ENCODE results near the gene ROPN1.

DNA sequence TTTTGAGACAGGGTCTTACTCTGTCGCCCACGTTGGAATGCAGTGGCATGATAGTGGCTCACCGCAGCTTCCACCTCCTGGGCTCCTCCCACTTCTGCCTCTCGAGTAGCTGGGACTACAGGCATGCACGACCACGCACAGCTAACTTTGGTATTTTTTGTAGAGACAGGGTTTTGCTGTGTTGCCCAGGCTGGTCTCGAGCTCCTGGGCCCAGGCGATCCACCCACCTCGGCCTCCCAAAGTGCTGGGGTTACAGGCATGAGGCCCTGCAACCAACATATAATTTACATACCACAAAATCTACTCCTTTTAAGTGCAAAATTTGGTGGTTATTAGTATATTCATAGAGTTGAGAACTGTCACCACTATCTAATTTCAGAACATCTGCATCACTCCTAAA, 62.6 kb downstream of the ROPN1 start:
- TF ChIP-seq, protein P1, sequence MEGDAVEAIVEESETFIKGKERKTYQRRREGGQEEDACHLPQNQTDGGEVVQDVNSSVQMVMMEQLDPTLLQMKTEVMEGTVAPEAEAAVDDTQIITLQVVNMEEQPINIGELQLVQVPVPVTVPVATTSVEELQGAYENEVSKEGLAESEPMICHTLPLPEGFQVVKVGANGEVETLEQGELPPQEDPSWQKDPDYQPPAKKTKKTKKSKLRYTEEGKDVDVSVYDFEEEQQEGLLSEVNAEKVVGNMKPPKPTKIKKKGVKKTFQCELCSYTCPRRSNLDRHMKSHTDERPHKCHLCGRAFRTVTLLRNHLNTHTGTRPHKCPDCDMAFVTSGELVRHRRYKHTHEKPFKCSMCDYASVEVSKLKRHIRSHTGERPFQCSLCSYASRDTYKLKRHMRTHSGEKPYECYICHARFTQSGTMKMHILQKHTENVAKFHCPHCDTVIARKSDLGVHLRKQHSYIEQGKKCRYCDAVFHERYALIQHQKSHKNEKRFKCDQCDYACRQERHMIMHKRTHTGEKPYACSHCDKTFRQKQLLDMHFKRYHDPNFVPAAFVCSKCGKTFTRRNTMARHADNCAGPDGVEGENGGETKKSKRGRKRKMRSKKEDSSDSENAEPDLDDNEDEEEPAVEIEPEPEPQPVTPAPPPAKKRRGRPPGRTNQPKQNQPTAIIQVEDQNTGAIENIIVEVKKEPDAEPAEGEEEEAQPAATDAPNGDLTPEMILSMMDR (IDR thresholded peaks at IDR 0.05 in 2 of 3, conservative IDR thresholded peaks at IDR 0.05 in 1 of 3; ENCODE audit: control insufficient read depth in 2 of 3, extremely low read depth in 1 of 3, insufficient read depth in 1 of 3, low read depth in 3 of 3, low read length in 3 of 3), result no peak
- TF ChIP-seq MYC (IDR thresholded peaks at IDR 0.05; ENCODE audit: insufficient read depth, insufficient read length, insufficient replicate concordance, low read length, severe bottlenecking), result no peak
- TF ChIP-seq ETV6 (conservative IDR thresholded peaks at IDR 0.05 in 1 of 2, IDR thresholded peaks at IDR 0.05 in 1 of 2; ENCODE audit: borderline replicate concordance in 1 of 2, low read depth in 1 of 2), result no peak
- no peak for TF ChIP-seq NFYA (IDR thresholded peaks at IDR 0.05; ENCODE audit: borderline replicate concordance, low read depth, low read length)
- TF ChIP-seq GABPA (IDR thresholded peaks at IDR 0.05; ENCODE audit: low read depth), result no peak
